GM23248 (cell line): ENCODE data around the gene HSBP1.

Experiments
- EZH2 ChIP-seq: fragments of 200-600 bp; sonication (generic); IDR thresholded peaks from 2 replicates; pipeline ENCODE4 v1.6.1; 2018; ENCODE audit warnings: antibody characterized with exemption, mild to moderate bottlenecking; ENCODE audit not compliant: insufficient read depth, poor library complexity, severe bottlenecking
- EZH2phosphoT487 ChIP-seq: fragments of 200-600 bp; sonication (generic); IDR thresholded peaks from 2 replicates; pipeline ENCODE4 v1.6.1; 2018; ENCODE audit warnings: antibody characterized with exemption, moderate library complexity, mild to moderate bottlenecking, low read depth; ENCODE audit not compliant: insufficient read depth

DNA sequence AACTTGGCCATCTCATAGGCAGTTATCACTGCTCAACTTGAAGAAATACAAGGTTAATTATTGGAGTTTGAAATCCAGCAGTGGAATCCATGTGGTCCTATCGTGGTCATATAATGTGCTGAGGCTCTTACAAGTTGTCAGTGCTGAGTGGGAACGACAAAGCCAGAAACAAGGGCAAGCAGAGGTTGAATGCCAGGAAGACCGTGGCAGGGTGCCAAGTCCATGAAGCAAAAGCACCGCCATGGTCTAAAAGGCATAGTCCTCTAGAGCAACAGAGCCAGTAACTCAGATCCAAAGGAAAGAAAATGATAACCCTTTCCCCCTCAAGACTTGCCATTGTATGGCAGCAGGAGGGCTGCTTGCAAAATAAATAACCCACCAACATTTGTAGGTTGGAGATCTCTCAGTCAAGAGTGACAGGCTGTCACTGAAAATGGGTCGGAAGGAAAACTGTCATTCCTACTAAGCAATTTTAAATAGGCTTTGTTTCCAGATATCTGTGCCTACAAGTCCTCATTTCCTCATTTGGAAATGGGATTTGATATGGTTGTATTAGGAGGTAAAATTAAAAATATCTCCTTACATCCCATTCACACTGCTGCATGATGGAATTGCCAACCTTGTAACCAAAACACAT lies 36.4 kb upstream of the HSBP1 start:
- TF ChIP-seq EZH2 (no peak), EZH2phosphoT487 (no peak)
